ENCODE data around the gene DDX47.

GRCh38 chr12:12784116-12784515 lies 29.0 kb upstream of the DDX47 start:
- TF ChIP-seq EZH2phosphoT487 (IDR thresholded peaks at IDR 0.05; ENCODE audit: borderline replicate concordance) (no peak), CTCF (conservative IDR thresholded peaks at IDR 0.05; ENCODE audit: low read length) (no peak)
